Esophagus squamous epithelium (tissue), 4 donors: ENCODE data around the gene THSD7B.

ENCODE experiments used
- CTCF ChIP-seq, 6 experiments: fragments of 450-650 bp in 4 of 6; fragments of 200-600 bp in 2 of 6; sonication (generic) in 2 of 6; IDR thresholded peaks; one replicate each; pipeline ENCODE4 v1.5.1; 2016 to 2019; ENCODE audit warnings: antibody characterized with exemption in 6 of 6, mild to moderate bottlenecking in 4 of 6, moderate library complexity in 4 of 6
- POLR2A ChIP-seq, 4 donors: fragments of 450-650 bp; IDR thresholded peaks; one replicate each; pipeline ENCODE4 v1.6.1; 2017; ENCODE audit warnings: antibody characterized with exemption in 4 of 4, mild to moderate bottlenecking in 4 of 4, moderate library complexity in 3 of 4

GRCh38 chr2:137493261-137493660, 727.9 kb downstream of the THSD7B start:
- TF ChIP-seq CTCF (IDR thresholded peaks at IDR 0.05), result no peak
- TF ChIP-seq POLR2A (IDR thresholded peaks at IDR 0.05), result no peak
